Karpas-422 (cell line): ENCODE measurements around the gene BAK1. TPM values are rescaled to one million over a fixed set of nuclear protein-coding genes. Genes with fewer than 3 reads are reported as not detected.
"Not testable (repeated sequence)": the region's sequence is repeated elsewhere in the genome, so short reads cannot be mapped to it uniquely, and the experiment has no call there.

Source experiments
- DNase-seq: peaks from one replicate; pipeline ENCODE4 v3.0.0-alpha.2; 2015
- H2AFZ ChIP-seq: fragments of 200-600 bp; sonication (generic); 2 replicates; pipeline ENCODE4 v1.6.1; 2014; ENCODE audit warnings: antibody characterized with exemption, low read length, mixed read lengths
- H3K27ac ChIP-seq: fragments of 200-600 bp; sonication (generic); 2 replicates; pipeline ENCODE4 v1.5.1; 2014; ENCODE audit warnings: mild to moderate bottlenecking, low read length, moderate library complexity
- H3K27me3 ChIP-seq: fragments of 200-600 bp; sonication (generic); 2 replicates; pipeline ENCODE4 v1.6.1; 2014; ENCODE audit warnings: low read length, mixed read lengths
- H3K36me3 ChIP-seq: fragments of 200-600 bp; sonication (generic); 2 replicates; pipeline ENCODE4 v1.6.1; 2014; ENCODE audit warnings: low read length, mixed read lengths; ENCODE audit not compliant: insufficient read depth
- H3K4me1 ChIP-seq: fragments of 200-600 bp; sonication (generic); 2 replicates; pipeline ENCODE4 v1.6.1; 2014; ENCODE audit warnings: mild to moderate bottlenecking, low read length, mixed read lengths
- H3K4me2 ChIP-seq: fragments of 200-600 bp; sonication (generic); 2 replicates; pipeline ENCODE4 v1.6.1; 2014; ENCODE audit warnings: low read length, low read depth, mild to moderate bottlenecking; ENCODE audit not compliant: poor library complexity, severe bottlenecking
- H3K4me3 ChIP-seq: fragments of 200-600 bp; sonication (generic); 2 replicates; pipeline ENCODE4 v1.5.1; 2014; ENCODE audit warnings: mild to moderate bottlenecking, antibody characterized with exemption, low read length, mixed read lengths
- H3K79me2 ChIP-seq: fragments of 200-600 bp; sonication (generic); 2 replicates; pipeline ENCODE4 v1.6.1; 2014; ENCODE audit warnings: mild to moderate bottlenecking, low read length, mixed read lengths
- H3K9ac ChIP-seq: fragments of 200-600 bp; sonication (generic); 2 replicates; pipeline ENCODE4 v1.6.0; 2014; ENCODE audit warnings: low read length
- H3K9me2 ChIP-seq: fragments of 200-600 bp; sonication (generic), shearing (Covaris generic); replicated peaks from 2 replicates; pipeline ENCODE4 v1.6.0; 2014; ENCODE audit warnings: mild to moderate bottlenecking, low read length, moderate library complexity; ENCODE audit not compliant: insufficient read depth
- H3K9me3 ChIP-seq: fragments of 300-700, 200-600 bp; sonication (generic); 2 replicates; pipeline ENCODE4 v1.6.1; 2014; ENCODE audit warnings: low read length, mixed read lengths
- H4K20me1 ChIP-seq: fragments of 200-600 bp; sonication (generic); 2 replicates; pipeline ENCODE4 v1.6.1; 2014; ENCODE audit warnings: mild to moderate bottlenecking, antibody characterized with exemption, low read length, low read depth; ENCODE audit not compliant: insufficient read depth
- total RNA-seq: library from RNA; depleted of rRNA; stranded (reverse); fragments of >200 nt; shearing (Covaris generic); gene quantifications from 2 replicates; pipeline ENCODE4 v1.2.3, GENCODE V29; 2014; ENCODE audit warnings: low replicate concordance

Gene BAK1
- total RNA-seq, 1 experiment from 2014 or later: 9.9 TPM

GRCh38 chr6:33547499-33547898 lies 32.6 kb downstream of the BAK1 start:
- no peak overlapping the region for H3K4me2 ChIP-seq
- no peak overlapping the region for H3K9ac ChIP-seq
- H3K9me2 ChIP-seq: no peaks in the 10 kb centered on the region
- no peak for DNase-seq
- no peak overlapping the region for H3K4me3 ChIP-seq
- H3K27me3 ChIP-seq: no peaks in the 10 kb centered on the region
- H3K36me3 ChIP-seq: no peaks in the 10 kb centered on the region
- H3K9me3 ChIP-seq: no peaks in the 10 kb centered on the region
- H4K20me1 ChIP-seq: no peaks in the 10 kb centered on the region
- no peaks in the 10 kb centered on the region for H3K4me1 ChIP-seq
- no peaks in the 10 kb centered on the region for H3K79me2 ChIP-seq
- H2AFZ ChIP-seq: no peak overlapping the region
- H3K27ac ChIP-seq: no peak overlapping the region

DNA sequence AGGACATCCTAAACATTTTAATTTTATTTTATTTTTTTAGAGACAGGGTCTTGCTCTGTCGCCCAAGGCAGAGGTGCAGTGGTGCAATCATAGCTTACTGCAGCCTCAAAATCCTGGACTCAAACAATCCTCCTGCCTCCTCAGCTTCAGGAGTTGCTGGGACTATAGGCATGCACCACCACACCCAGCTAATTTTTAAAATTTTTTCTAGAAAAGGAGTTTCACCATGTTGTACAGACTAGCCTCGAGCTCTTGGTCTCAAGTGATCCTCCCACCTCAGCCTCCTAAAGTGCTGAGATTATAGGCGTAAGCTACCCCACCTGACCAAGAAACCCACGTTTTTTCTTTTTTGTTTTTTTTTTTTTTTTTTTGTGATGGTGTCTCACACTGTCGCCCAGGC lies 33.3 kb downstream of the BAK1 start:
- Histone ChIP-seq H3K27ac (no peak overlapping the region), H3K4me1 (no peaks in the 10 kb centered on the region), H4K20me1 (no peaks in the 10 kb centered on the region), H3K4me2 (no peak overlapping the region), H3K9me2 (no peaks in the 10 kb centered on the region), H3K79me2 (no peaks in the 10 kb centered on the region), H3K9me3 (no peaks in the 10 kb centered on the region), H2AFZ (no peak overlapping the region), H3K27me3 (no peaks in the 10 kb centered on the region), H3K4me3 (no peak overlapping the region), H3K9ac (no peak overlapping the region), H3K36me3 (no peaks in the 10 kb centered on the region)
- no peak for DNase-seq

GRCh38 chr6:33545292-33545691 lies 34.8 kb downstream of the BAK1 start:
- not testable (repeated sequence) for H4K20me1 ChIP-seq, H3K9me2 ChIP-seq, H3K9me3 ChIP-seq, H3K79me2 ChIP-seq, H3K9ac ChIP-seq, H3K27me3 ChIP-seq, H3K36me3 ChIP-seq, DNase-seq, H3K4me2 ChIP-seq, H3K4me3 ChIP-seq, H2AFZ ChIP-seq, H3K27ac ChIP-seq, H3K4me1 ChIP-seq

DNA sequence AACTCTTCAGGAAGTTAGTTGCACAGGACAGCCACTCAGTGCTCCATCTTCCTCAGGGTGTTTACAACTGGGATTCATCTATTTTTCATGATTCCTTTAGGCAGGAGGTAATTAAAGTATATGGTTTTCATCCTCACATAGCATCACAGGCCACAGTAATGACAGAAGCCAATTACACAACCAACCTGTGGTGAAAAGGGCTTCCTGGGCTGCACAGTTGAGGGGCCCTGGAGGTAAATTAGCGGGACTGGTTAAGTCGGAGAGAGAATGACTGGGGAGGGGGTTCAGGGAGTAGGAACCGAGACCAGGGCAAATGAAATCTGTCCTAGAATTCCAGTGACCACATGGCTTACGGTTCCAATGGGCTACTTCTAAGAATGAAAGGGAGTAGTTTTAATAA lies 37.0 kb downstream of the BAK1 start:
- Histone ChIP-seq H3K9ac (no peak overlapping the region), H2AFZ (no peak overlapping the region), H4K20me1 (no peaks in the 10 kb centered on the region), H3K4me2 (no peak overlapping the region), H3K4me1 (no peaks in the 10 kb centered on the region), H3K4me3 (no peak overlapping the region), H3K79me2 (no peaks in the 10 kb centered on the region), H3K9me3 (no peaks in the 10 kb centered on the region), H3K27me3 (no peaks in the 10 kb centered on the region), H3K27ac (no peak overlapping the region), H3K9me2 (no peaks in the 10 kb centered on the region), H3K36me3 (no peaks in the 10 kb centered on the region)
- DNase-seq: peak; percentile 22

DNA sequence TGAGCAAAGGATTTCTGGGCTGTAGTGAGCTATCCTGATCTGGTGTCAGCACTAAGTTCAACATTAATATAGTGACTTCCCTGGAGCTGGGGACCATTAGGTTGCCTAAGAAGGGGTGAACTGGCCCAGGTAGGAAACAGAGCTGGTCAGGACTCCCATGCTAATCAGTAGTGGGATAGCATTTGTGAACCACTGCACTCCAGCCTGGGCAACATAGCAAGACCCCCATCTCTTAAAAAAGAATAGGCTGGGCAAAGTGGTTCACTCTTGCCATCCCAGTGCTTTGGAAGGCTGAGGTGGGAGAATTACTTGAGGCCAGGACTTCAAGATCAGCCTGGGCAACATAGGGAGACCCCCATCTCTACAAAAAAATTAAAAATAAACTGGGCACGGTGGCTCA lies 39.3 kb downstream of the BAK1 start:
- Histone ChIP-seq H3K4me2 (no peak overlapping the region), H3K27ac (no peak overlapping the region), H3K9ac (no peak overlapping the region), H3K9me3 (no peaks in the 10 kb centered on the region), H3K4me1 (no peaks in the 10 kb centered on the region), H3K27me3 (no peaks in the 10 kb centered on the region), H3K36me3 (no peaks in the 10 kb centered on the region), H3K4me3 (no peak overlapping the region), H3K79me2 (no peaks in the 10 kb centered on the region), H3K9me2 (no peaks in the 10 kb centered on the region), H2AFZ (no peak overlapping the region), H4K20me1 (no peaks in the 10 kb centered on the region)
- peak; percentile 21 for DNase-seq

DNA sequence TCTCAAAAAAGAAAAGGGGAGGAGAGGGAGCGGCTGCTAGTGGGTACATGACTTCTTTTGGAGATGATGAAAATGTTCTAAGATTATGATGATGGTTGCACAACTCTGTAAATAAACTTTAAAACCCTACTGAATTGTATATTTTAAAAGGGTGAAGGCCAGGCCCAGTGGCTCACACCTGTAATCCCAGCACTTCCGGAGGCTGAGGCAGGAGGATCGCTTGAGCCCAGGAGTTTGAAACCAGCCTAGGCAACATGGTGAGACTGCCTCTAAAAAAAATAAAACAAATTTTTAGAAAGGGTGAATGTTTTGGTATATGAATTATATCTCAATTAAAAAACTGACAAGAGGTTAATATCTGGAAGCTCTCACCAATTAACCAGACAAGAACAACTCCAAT lies 45.4 kb downstream of the BAK1 start:
- no peaks in the 10 kb centered on the region for H3K9me3 ChIP-seq
- H3K4me2 ChIP-seq: no peak overlapping the region
- no peak overlapping the region for H3K27ac ChIP-seq
- H3K79me2 ChIP-seq: no peaks in the 10 kb centered on the region
- no peaks in the 10 kb centered on the region for H3K36me3 ChIP-seq
- DNase-seq: no peak
- no peak overlapping the region for H3K4me3 ChIP-seq
- no peaks in the 10 kb centered on the region for H3K27me3 ChIP-seq
- H3K9me2 ChIP-seq: no peaks in the 10 kb centered on the region
- H2AFZ ChIP-seq: no peak overlapping the region
- no peaks in the 10 kb centered on the region for H3K4me1 ChIP-seq
- H4K20me1 ChIP-seq: no peaks in the 10 kb centered on the region
- H3K9ac ChIP-seq: no peak overlapping the region

DNA sequence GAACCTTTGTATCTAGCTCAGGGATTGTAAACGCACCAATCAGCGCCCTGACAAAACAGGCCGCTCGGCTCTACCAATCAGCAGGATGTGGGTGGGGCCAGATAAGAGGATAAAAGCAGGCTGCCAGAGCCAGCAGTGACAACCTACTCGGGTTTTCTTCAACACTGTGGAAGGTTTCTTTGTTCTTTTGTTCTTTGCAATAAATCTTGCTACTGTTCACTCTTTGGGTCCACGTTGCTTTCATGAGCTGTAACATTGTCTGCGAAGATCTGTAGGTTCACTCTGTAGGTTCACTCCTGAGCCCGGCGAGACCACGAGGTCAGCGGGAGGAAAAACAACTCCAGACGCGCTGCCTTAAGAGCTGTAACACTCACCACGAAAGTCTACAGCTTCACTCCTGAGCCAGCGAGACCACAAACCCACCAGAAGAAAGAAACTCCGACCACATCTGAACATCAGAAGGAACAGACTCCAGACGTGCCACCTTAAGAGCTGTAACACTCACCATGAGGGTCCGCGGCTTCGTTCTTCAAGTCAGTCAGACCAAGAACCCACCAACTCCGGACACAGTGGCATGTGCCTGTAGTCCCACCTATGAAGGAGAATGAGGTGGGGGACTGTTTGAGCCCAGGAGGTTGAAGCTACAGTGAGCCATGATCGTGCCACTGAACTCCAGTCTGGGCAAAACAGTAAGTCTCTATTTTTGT lies 46.8 kb downstream of the BAK1 start:
- H2AFZ ChIP-seq, H4K20me1 ChIP-seq, H3K9me2 ChIP-seq, H3K4me1 ChIP-seq, H3K36me3 ChIP-seq, H3K27ac ChIP-seq, H3K4me3 ChIP-seq, H3K4me2 ChIP-seq, H3K27me3 ChIP-seq, H3K9ac ChIP-seq, H3K9me3 ChIP-seq, H3K79me2 ChIP-seq: not testable (repeated sequence)
- DNase-seq: peak; percentile 21

DNA sequence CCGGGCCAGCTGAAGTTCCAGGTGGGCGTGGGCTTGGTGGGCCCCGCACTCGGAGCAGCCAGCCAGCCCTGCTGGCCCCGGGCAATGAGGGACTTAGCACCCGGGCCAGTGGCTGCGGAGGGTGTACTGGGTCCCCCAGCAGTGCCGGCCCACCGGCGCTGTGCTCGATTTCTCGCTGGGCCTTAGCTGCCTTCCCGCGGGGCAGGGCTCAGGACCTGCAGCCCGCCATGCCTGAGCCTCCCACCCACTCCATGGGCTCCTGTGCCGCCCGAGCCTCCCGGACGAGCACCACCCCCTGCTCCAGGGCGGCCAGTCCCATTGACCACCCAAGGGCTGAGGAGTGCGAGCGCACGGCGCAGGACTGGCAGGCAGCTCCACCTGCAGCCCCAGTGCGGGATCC lies 47.6 kb downstream of the BAK1 start:
- H3K36me3 ChIP-seq, H3K27me3 ChIP-seq, H3K4me2 ChIP-seq, DNase-seq, H4K20me1 ChIP-seq, H3K27ac ChIP-seq, H3K4me1 ChIP-seq, H3K9me3 ChIP-seq, H3K9me2 ChIP-seq, H3K79me2 ChIP-seq, H3K9ac ChIP-seq, H2AFZ ChIP-seq, H3K4me3 ChIP-seq: not testable (repeated sequence)

GRCh38 chr6:33530617-33531016 lies 49.5 kb downstream of the BAK1 start:
- not testable (repeated sequence) for H3K27ac ChIP-seq, H3K36me3 ChIP-seq, H3K9me3 ChIP-seq, H3K9me2 ChIP-seq, H3K79me2 ChIP-seq, H3K27me3 ChIP-seq, H3K4me1 ChIP-seq, H3K4me3 ChIP-seq, H3K9ac ChIP-seq, H2AFZ ChIP-seq, H3K4me2 ChIP-seq, H4K20me1 ChIP-seq
- peak; percentile 7 for DNase-seq
